GM18508 (cell line): Measurements from ENCODE around the gene AHDC1.
"Not testable (repeated sequence)": the region's sequence is repeated elsewhere in the genome, so short reads cannot be mapped to it uniquely, and the experiment has no call there.

ENCODE experiments used
- ATAC-seq: cut with Tn5 transposase; IDR thresholded peaks from one replicate; pipeline ENCODE4 v1.9.1; 2021; ENCODE audit warnings: moderate number of reproducible peaks; ENCODE audit not compliant: insufficient read depth, unreplicated experiment

The AHDC1 gene

GRCh38 chr1:27603681-27604578 is at the start of gene AHDC1:
TSS of gene AHDC1 (minus strand) at chr1:27604144. CDS start at chr1:27552115, 52,029 bp downstream.
- no peak for ATAC-seq

GRCh38 chr1:27652111-27652864 is 48.3 kb upstream of the AHDC1 start:
- ATAC-seq, result no peak

- no peak for ATAC-seq
These were observed 46.7 kb upstream of the AHDC1 start for GRCh38 chr1:27650539-27651175.

- ATAC-seq, result no peak
These were observed 46.2 kb upstream of the AHDC1 start for GRCh38 chr1:27650171-27650538.

GRCh38 chr1:27649306-27649635 is 45.3 kb upstream of the AHDC1 start:
- no peak for ATAC-seq

GRCh38 chr1:27648602-27649305 is 44.8 kb upstream of the AHDC1 start:
- ATAC-seq, result no peak

- no peak for ATAC-seq
These were observed 43.4 kb upstream of the AHDC1 start for GRCh38 chr1:27647328-27647727.

GRCh38 chr1:27646676-27647075 is 42.7 kb upstream of the AHDC1 start:
- ATAC-seq, result no peak

- no peak for ATAC-seq
These were observed 41.1 kb upstream of the AHDC1 start for GRCh38 chr1:27645071-27645415.

- no peak for ATAC-seq
These were observed 40.6 kb upstream of the AHDC1 start for GRCh38 chr1:27644369-27645070.

- ATAC-seq, result no peak
These were observed 39.8 kb upstream of the AHDC1 start for GRCh38 chr1:27643600-27644368.

GRCh38 chr1:27640514-27640913 is 36.6 kb upstream of the AHDC1 start:
- not testable (repeated sequence) for ATAC-seq

- no peak for ATAC-seq
These were observed 34.9 kb upstream of the AHDC1 start for GRCh38 chr1:27638805-27639204.

GRCh38 chr1:27638047-27638734 is 34.2 kb upstream of the AHDC1 start:
- ATAC-seq, result no peak

- ATAC-seq, result no peak
These were observed 31.6 kb upstream of the AHDC1 start for GRCh38 chr1:27635396-27636142.

GRCh38 chr1:27634985-27635367 is 31.0 kb upstream of the AHDC1 start, which contains the start of gene FGR:
TSS of gene FGR (minus strand) at chr1:27635185. CDS start at chr1:27623916, 11,269 bp downstream.
- no peak for ATAC-seq

- ATAC-seq, result no peak
These were observed 30.4 kb upstream of the AHDC1 start for GRCh38 chr1:27634177-27634984.
